Measurements from ENCODE around the gene KIAA0586. TPM values are rescaled to one million over a fixed set of nuclear protein-coding genes. Genes with fewer than 3 reads are reported as not detected.

Gene KIAA0586
- total and polyA plus RNA-seq, 2 of the 13 experiments (the other 11 are each of a cell fraction or from before 2014, with no cell fraction given) = 12.6 to 25.2 TPM

GRCh38 chr14:58427281-58428117 lies at the start of gene KIAA0586, which contains the start of gene TIMM9 (continued):
- no peak for TF ChIP-seq CSRNP2 (CRISPR knock-in tag; conservative IDR thresholded peaks at IDR 0.05; ENCODE audit: low read depth)
- TF ChIP-seq ARID4A (CRISPR knock-in tag; IDR thresholded peaks at IDR 0.05; ENCODE audit: borderline replicate concordance) = peak; percentile 80
- no peak for TF ChIP-seq CAMTA2 (CRISPR knock-in tag; IDR thresholded peaks at IDR 0.05; ENCODE audit: borderline replicate concordance)
- peak; percentile 10; the same call in 1 of the 2 replicates for TF ChIP-seq HNF4A (CRISPR knock-in tag; IDR thresholded peaks at IDR 0.05)
- TF ChIP-seq SUZ12 (IDR thresholded peaks at IDR 0.05; ENCODE audit: low read depth, low read length) = no peak
- no peak; the same call in 1 of the 2 replicates for TF ChIP-seq ZNF704 (CRISPR knock-in tag; IDR thresholded peaks at IDR 0.05; ENCODE audit: borderline replicate concordance)
- TF ChIP-seq FOXO1 (CRISPR knock-in tag; IDR thresholded peaks at IDR 0.05) = 0 out of 2 replicates have a peak, but pooled peaks have one; percentile 29
- TF ChIP-seq ZNF790 (CRISPR knock-in tag; IDR thresholded peaks at IDR 0.05; ENCODE audit: borderline replicate concordance) = 0 out of 2 replicates have a peak, but pooled peaks have one; percentile 15
- no peak for TF ChIP-seq KDM2A (CRISPR knock-in tag; IDR thresholded peaks at IDR 0.05; ENCODE audit: borderline replicate concordance, low read depth)
- no peak for TF ChIP-seq ZBED4 (CRISPR knock-in tag; IDR thresholded peaks at IDR 0.05; ENCODE audit: borderline replicate concordance)
- TF ChIP-seq PHF8 (CRISPR knock-in tag; IDR thresholded peaks at IDR 0.05) = peak; percentile 58; the same call in 1 of the 2 replicates
- no peak for TF ChIP-seq ZNF569 (CRISPR knock-in tag; IDR thresholded peaks at IDR 0.05; ENCODE audit: borderline replicate concordance)
- TF ChIP-seq CBX2 (IDR thresholded peaks at IDR 0.05; ENCODE audit: low read depth, low read length) = no peak
- TF ChIP-seq CBX2 (CRISPR knock-in tag; IDR thresholded peaks at IDR 0.05; ENCODE audit: low read depth) = no peak
- peak; percentile 80 for TF ChIP-seq ZNF878 (CRISPR knock-in tag; IDR thresholded peaks at IDR 0.05)
- TF ChIP-seq CBX5 (CRISPR knock-in tag; IDR thresholded peaks at IDR 0.05; ENCODE audit: borderline replicate concordance) = peak; percentile 58; the same call in 1 of the 2 replicates
- TF ChIP-seq KMT2B (CRISPR knock-in tag; IDR thresholded peaks at IDR 0.05) = peak; percentile 96

Data from HepG2 (cell line).